CD14-positive monocyte (primary cell): ENCODE results near the gene SQSTM1. TPM values are rescaled to one million over a fixed set of nuclear protein-coding genes. Genes with fewer than 3 reads are reported as not detected.
"Not testable (repeated sequence)": the region's sequence is repeated elsewhere in the genome, so short reads cannot be mapped to it uniquely, and the experiment has no call there.

Source experiments
- DNase-seq, 3 donors: peaks; one replicate each; pipeline ENCODE4 v3.0.0-alpha.2; 2011 to 2022
- H2AFZ ChIP-seq: 2 replicates; pipeline ENCODE4 v1.6.0; 2012; ENCODE audit warnings: mild to moderate bottlenecking, low read depth, low read length, inconsistent platforms; ENCODE audit not compliant: insufficient read depth, poor library complexity, severe bottlenecking
- H3K27ac ChIP-seq, 2 donors: 1 replicate in 1 of 2; 2 replicates in 1 of 2; pipeline ENCODE4 v1.5.1; 2012 to 2013; ENCODE audit warnings: low read length in 2 of 2, control low read depth in 1 of 2, inconsistent platforms in 1 of 2, low read depth in 1 of 2, mild to moderate bottlenecking in 1 of 2
- H3K27me3 ChIP-seq, 2 donors: one replicate each; pipeline versions ENCODE4 v1.6.0 to v1.6.1; 2011 to 2013; ENCODE audit warnings: low read length in 2 of 2; ENCODE audit not compliant: control insufficient read depth in 2 of 2, insufficient read depth in 2 of 2
- H3K36me3 ChIP-seq, 2 donors: replicated peaks in 1 of 2; 1 replicate in 1 of 2; 2 replicates in 1 of 2; pipeline versions ENCODE4 v1.5.1 to v1.6.1; 2012 to 2013; ENCODE audit warnings: low read length in 2 of 2, control low read depth in 1 of 2, inconsistent platforms in 1 of 2, mild to moderate bottlenecking in 1 of 2; ENCODE audit not compliant: insufficient read depth in 2 of 2, control insufficient read depth in 1 of 2
- H3K4me1 ChIP-seq, 2 donors: 1 replicate in 1 of 2; 2 replicates in 1 of 2; pipeline versions ENCODE4 v1.5.1 to v1.6.1; 2012 to 2013; ENCODE audit warnings: low read length in 2 of 2, control low read depth in 1 of 2, inconsistent platforms in 1 of 2, mild to moderate bottlenecking in 1 of 2, moderate library complexity in 1 of 2; ENCODE audit not compliant: insufficient read depth in 2 of 2, control insufficient read depth in 1 of 2
- H3K4me2 ChIP-seq: replicated peaks from 2 replicates; pipeline ENCODE3; 2012; ENCODE audit warnings: low read length, moderate library complexity, mild to moderate bottlenecking; ENCODE audit not compliant: poor library complexity, severe bottlenecking; ENCODE audit errors: extremely low read depth
- H3K4me3 ChIP-seq, 3 experiments: fragments of 200-600 bp in 1 of 3; sonication (generic) in 1 of 3; replicated peaks in 1 of 3; 1 replicate in 2 of 3; 2 replicates in 1 of 3; pipeline ENCODE4 v1.5.1; 2011 to 2013; ENCODE audit warnings: low read length in 3 of 3, mild to moderate bottlenecking in 3 of 3, control low read depth in 2 of 3, low read depth in 2 of 3, inconsistent platforms in 1 of 3, moderate library complexity in 1 of 3
- H3K79me2 ChIP-seq: 2 replicates; pipeline ENCODE4 v1.6.0; 2012; ENCODE audit warnings: mild to moderate bottlenecking, control low read depth, inconsistent platforms, low read length, moderate library complexity; ENCODE audit not compliant: insufficient read depth
- H3K9ac ChIP-seq: 2 replicates; pipeline ENCODE4 v1.6.0; 2017; ENCODE audit warnings: low read length, mild to moderate bottlenecking; ENCODE audit not compliant: insufficient read depth, poor library complexity, severe bottlenecking
- H3K9me3 ChIP-seq, 2 donors: replicated peaks in 1 of 2; 1 replicate in 1 of 2; 2 replicates in 1 of 2; pipeline versions ENCODE4 v1.5.1 to v1.6.1; 2012 to 2013; ENCODE audit warnings: low read length in 2 of 2, control low read depth in 1 of 2; ENCODE audit not compliant: control insufficient read depth in 1 of 2, insufficient read depth in 1 of 2
- H4K20me1 ChIP-seq: 2 replicates; pipeline ENCODE4 v1.6.0; 2012; ENCODE audit warnings: mild to moderate bottlenecking, low read length, control low read depth, moderate library complexity; ENCODE audit not compliant: insufficient read depth
- H3K27ac Mint-ChIP-seq, 7 donors: one replicate each; pipeline ENCODE4 v1.8.0; 2020; ENCODE audit warnings: mild to moderate bottlenecking in 7 of 7, mixed read lengths in 7 of 7, moderate library complexity in 6 of 7, inconsistent platforms in 2 of 7
- H3K27me3 Mint-ChIP-seq, 3 donors: one replicate each; pipeline ENCODE4 v1.8.0; 2021 to 2022; ENCODE audit warnings: low read depth in 3 of 3, mild to moderate bottlenecking in 3 of 3, mixed read lengths in 3 of 3, moderate library complexity in 3 of 3, inconsistent platforms in 1 of 3
- H3K36me3 Mint-ChIP-seq, 2 donors: one replicate each; pipeline ENCODE4 v1.8.0; 2020; ENCODE audit warnings: mixed read lengths in 2 of 2, inconsistent platforms in 1 of 2, mild to moderate bottlenecking in 1 of 2
- H3K4me1 Mint-ChIP-seq: one replicate; pipeline ENCODE4 v1.8.0; 2020; ENCODE audit warnings: mild to moderate bottlenecking, mixed read lengths
- H3K4me3 Mint-ChIP-seq, 2 donors: one replicate each; pipeline ENCODE4 v1.8.0; 2020; ENCODE audit warnings: mild to moderate bottlenecking in 2 of 2, mixed read lengths in 2 of 2, moderate library complexity in 1 of 2
- H3K9me3 Mint-ChIP-seq, 7 donors: one replicate each; pipeline ENCODE4 v1.8.0; 2020 to 2022; ENCODE audit warnings: mixed read lengths in 7 of 7, mild to moderate bottlenecking in 6 of 7, moderate library complexity in 6 of 7, inconsistent platforms in 2 of 7
- CTCF ChIP-seq: fragments of 200-600 bp; IDR thresholded peaks from one replicate; pipeline ENCODE4 v1.8.0; 2022; ENCODE audit warnings: antibody characterized with exemption, mild to moderate bottlenecking
- WGBS: methylation state at CpG from one replicate; pipeline ENCODE4 v1.1.5; 2013; ENCODE audit warnings: missing lambda C conversion rate; ENCODE audit not compliant: insufficient coverage; 5-methylcytosine and 5-hydroxymethylcytosine counted together
- intact Hi-C, 2 donors: fragments of 100-400 bp; cut with micrococcal nuclease; formaldehyde crosslinking; loops; one replicate each; pipeline versions ENCODE4 v1.15.0 to v1.15.1; 2023
- polyA plus RNA-seq, 3 donors: library from polyadenylated mRNA; depleted of rRNA in 1 of 3; unstranded in 2 of 3; stranded (reverse) in 1 of 3; fragments of 300-500 nt in 2 of 3; fragments of >200 nt in 1 of 3; fragmentation: Illumina TruSeq in 2 of 3; gene quantifications; 1 replicate in 2 of 3; 2 replicates in 1 of 3; pipeline ENCODE4 v1.2.3, GENCODE V29; 2012 to 2021

SQSTM1 gene
- polyA plus RNA-seq, 3 donors: 182 to 312 (median 275) TPM

DNA sequence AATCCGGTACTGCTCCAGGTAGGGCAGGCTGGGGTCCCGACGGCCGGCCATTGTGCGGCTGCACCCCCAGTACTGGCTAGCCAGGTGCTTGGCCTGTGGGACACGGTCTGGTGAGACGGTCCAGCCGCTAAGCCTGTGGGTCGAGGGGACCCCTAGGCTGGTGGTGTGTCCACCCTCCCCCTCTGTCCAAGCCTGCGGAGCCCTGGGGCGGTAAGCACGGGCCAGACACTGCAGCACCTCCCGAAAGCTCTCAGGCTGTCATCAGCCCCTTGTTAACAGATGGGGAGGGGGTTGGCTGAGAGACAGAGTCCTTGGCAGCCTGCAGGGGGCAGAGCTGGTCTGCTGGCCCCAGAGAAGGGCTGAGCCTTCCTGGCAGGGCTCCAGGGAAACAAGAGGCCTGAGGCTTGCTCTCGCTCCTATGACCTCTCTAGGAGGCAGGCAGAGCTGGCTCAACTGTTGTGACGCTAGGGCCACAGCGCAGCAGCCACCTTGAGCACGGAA, 49.7 kb downstream of the SQSTM1 start:
- H3K36me3 ChIP-seq: peaks cover 78 to 95% of the 10 kb centered on the region in 2 donors
- no peak overlapping the region for H3K4me3 ChIP-seq
- no peak for TF ChIP-seq CTCF
- H2AFZ ChIP-seq: no peak overlapping the region
- H3K9ac ChIP-seq: no peak overlapping the region
- H3K79me2 ChIP-seq: no peaks in the 10 kb centered on the region
- no peaks in the 10 kb centered on the region for H3K4me1 ChIP-seq
- H3K9me3 ChIP-seq: no peaks in the 10 kb centered on the region
- 98% methylated on average over 14 of the region's 17 CpGs for WGBS
- H3K27me3 ChIP-seq: no peaks in the 10 kb centered on the region
- no peak overlapping the region for H3K27ac ChIP-seq
- Mint-ChIP-seq H3K27ac (no peak overlapping the region), H3K4me3 (no peak overlapping the region), H3K4me1 (peaks cover 6% of the 10 kb centered on the region), H3K27me3 (peaks cover 0 to 2% (median 0%) of the 10 kb centered on the region in 3 donors), H3K36me3 (peaks cover 75 to 92% of the 10 kb centered on the region in 2 donors), H3K9me3 (no peaks in the 10 kb centered on the region)
- intact Hi-C loops: no loop called here
- H3K4me2 ChIP-seq: no peak overlapping the region
- no peaks in the 10 kb centered on the region for H4K20me1 ChIP-seq
- peak in 1 of 3 donors; percentile 22 for DNase-seq

GRCh38 chr5:179870952-179871351, 50.2 kb downstream of the SQSTM1 start:
- Mint-ChIP-seq H3K36me3 (peaks cover 78 to 94% of the 10 kb centered on the region in 2 donors), H3K4me1 (peaks cover 2% of the 10 kb centered on the region), H3K9me3 (no peaks in the 10 kb centered on the region), H3K27ac (no peak overlapping the region), H3K27me3 (no peaks in the 10 kb centered on the region), H3K4me3 (no peak overlapping the region)
- Histone ChIP-seq H3K79me2 (no peaks in the 10 kb centered on the region), H3K4me1 (no peaks in the 10 kb centered on the region), H3K4me2 (no peak overlapping the region), H3K27ac (no peak overlapping the region), H3K36me3 (peaks cover 80 to 98% of the 10 kb centered on the region in 2 donors), H3K9ac (no peak overlapping the region), H4K20me1 (no peaks in the 10 kb centered on the region), H3K4me3 (no peak overlapping the region), H2AFZ (no peak overlapping the region), H3K27me3 (no peaks in the 10 kb centered on the region), H3K9me3 (no peaks in the 10 kb centered on the region)
- DNase-seq: no peak
- intact Hi-C loops: no loop called here
- no peak for TF ChIP-seq CTCF
- WGBS: 100% methylated on average over 3 of the region's 3 CpGs

GRCh38 chr5:179871533-179871932, 50.8 kb downstream of the SQSTM1 start:
- H3K27me3 ChIP-seq, H3K27ac Mint-ChIP-seq, H3K79me2 ChIP-seq, H3K4me1 Mint-ChIP-seq, H3K4me1 ChIP-seq, H3K9me3 Mint-ChIP-seq, DNase-seq, H4K20me1 ChIP-seq, H3K27ac ChIP-seq, H3K4me3 ChIP-seq, H3K4me2 ChIP-seq, H3K9me3 ChIP-seq, intact Hi-C loops, H3K4me3 Mint-ChIP-seq, H3K9ac ChIP-seq, H3K27me3 Mint-ChIP-seq, H2AFZ ChIP-seq: not testable (repeated sequence)
- H3K36me3 Mint-ChIP-seq: peaks cover 80 to 93% of the 10 kb centered on the region in 2 donors
- 100% methylated on average over 2 of the region's 14 CpGs for WGBS
- peaks cover 79 to 97% of the 10 kb centered on the region in 2 donors for H3K36me3 ChIP-seq
